Stimulated activated CD4-positive, alpha-beta T cell treated with anti-CD3 and anti-CD28 coated beads, Interleukin-4, amount 100 ng/mL, for 24 hours (primary cell): ENCODE measurements around the gene SLC27A2.
A peak's percentile ranks its signal among the peaks of the same experiment; 100 is the strongest.
"Not testable (repeated sequence)": the region's sequence is repeated elsewhere in the genome, so short reads cannot be mapped to it uniquely, and the experiment has no call there.

Experiments used
- DNase-seq: peaks from one replicate; pipeline ENCODE4 v3.0.0-alpha.2; 2020

The SLC27A2 gene

DNA sequence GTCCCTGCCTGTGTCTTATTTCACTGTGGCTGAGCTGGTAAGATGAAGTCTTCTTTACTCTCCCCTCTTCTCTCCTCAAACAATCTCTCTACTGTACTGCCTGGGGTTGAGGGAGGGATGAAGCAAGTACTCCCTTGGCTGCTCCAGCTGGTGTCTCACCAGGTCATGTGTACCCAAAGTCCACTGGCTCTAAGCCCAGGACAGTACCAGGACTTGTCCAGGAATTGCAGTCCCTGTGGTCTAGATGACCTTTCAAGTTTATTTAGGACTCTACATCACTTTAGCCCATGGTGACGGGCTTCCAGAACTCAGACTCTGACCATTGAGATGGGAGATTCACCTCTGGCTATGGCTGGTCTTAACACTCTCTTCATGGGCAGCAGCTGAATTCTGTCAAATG, 17.5 kb upstream of the SLC27A2 start:
- no peak for DNase-seq

DNA sequence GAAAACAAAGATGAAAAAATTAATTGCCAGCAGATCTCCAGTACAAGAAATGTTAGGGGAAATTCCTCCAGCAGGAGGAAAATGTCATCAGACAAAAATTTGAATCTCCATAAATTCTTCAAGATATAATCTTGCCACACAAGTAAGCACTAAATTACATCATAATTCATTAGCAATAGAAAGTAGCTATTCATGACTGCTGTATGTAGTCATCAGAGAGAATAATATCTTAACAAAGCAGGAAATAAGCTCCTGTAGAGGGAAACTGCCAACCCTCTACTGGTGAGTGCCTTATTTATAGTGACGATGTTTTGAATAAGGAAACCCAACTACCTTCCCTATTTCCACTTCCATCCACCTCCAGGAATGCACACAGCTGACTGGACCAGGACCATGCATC, 15.8 kb upstream of the SLC27A2 start:
- no peak for DNase-seq

DNA sequence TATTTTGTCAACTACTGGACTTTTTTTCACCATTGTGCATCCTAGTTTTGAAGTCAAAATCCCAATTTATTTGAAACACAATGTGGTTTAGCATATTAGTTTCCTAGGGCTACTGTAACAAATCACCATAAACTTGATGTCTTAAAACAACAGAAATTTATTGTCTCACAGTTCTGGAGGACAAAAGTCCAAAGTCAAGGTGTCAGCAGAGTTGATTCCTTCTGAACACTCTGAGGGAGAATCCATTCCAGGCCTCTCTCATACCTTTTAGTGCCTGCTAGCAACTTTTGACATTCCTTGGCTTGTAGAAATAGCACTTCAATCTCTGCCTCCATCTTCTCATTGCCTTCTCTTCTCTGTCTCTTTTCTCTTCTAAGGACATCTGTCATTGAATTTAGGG, 14.9 kb upstream of the SLC27A2 start:
- DNase-seq = no peak

DNA sequence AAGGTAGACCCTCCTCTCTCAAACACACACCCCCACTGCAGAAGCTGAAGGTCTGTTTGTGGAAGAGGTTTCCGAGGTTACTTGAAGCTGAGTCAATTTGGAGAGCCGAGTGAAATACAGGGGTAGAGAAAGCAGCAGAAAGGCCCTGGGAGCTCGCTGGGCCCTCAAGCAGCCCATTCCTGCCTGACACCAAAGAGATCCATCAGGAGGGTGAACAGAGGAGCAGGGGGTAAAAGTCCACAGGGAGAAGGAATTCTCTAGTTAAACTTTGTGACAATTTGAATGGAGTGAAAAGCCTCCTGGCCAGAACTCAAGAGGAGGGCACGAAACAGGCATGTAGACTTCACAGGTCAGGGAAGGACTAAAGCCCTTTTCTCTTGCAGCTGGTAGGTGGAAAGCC, 13.6 kb upstream of the SLC27A2 start:
- no peak for DNase-seq

DNA sequence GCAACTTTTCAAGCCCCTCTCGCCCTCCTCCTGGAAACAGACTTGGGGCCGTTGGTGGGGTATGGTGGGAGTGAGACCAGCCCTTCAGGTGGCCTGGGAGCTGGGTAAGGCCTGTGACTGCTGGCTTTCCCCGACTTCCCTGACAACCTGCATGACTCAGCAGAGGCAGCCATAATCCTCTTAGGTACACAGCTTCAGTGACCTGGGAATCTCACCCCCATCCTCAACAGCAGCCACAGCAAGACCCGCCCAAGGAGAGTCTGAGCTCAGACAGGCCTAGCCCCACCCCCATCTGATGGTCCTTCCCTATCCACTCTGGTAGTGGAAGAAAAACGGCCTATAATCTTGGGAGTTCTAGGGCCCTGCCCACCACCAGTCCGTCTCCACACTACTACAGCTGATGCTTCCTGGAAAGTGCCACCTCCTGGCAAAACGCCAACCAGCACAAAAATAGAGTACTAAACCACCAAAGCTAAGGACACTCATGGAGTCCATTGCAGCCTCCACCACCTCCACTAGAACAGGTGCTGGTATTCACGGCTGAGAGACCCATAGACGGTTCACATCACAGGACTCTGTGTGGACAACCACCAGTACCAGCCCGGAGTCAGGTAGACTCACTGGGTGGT, 13.1 kb upstream of the SLC27A2 start:
- DNase-seq = no peak

DNA sequence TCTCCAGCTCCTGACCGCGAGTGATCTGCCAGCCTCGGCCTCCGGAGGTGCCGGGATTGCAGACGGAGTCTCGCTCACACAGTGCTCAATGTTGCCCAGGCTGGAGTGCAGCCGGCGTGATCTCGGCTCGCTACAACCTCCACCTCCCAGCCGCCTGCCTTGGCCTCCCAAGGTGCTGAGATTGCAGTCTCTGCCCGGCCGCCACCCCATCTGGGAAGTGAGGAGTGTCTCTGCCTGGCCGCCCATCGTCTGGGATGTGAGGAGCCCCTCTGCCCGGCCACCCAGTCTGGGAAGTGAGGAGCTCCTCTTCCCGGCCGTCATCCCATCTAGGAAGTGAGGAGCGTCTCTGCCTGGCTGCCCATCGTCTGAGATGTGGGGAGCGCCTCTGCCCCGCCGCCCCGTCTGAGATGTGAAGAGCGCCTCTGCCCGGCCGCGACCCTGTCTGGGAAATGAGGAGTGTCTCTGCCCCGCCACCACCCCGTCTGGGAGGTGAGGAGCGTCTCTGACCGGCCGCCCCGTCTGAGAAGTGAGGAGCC, 9.6 kb upstream of the SLC27A2 start:
- not testable (repeated sequence) for DNase-seq

DNA sequence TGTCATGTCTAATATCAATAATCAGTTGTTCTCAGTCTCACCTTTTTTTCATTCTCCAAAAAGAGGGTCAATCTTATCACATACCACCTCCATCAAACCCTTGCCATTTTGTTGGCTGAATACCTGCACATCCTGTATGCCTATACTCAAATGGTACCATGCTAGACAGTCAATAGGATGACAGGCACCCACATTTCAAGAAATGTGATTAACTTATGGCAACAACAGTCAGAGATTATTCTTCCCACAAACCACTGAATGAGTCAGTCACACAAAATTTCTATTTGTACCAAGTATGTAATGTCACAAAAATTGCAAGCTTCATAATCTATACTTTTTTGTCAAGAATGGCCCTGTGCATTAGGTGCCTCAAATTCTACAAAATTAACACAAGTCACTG, 5.1 kb upstream of the SLC27A2 start:
- DNase-seq = no peak

DNA sequence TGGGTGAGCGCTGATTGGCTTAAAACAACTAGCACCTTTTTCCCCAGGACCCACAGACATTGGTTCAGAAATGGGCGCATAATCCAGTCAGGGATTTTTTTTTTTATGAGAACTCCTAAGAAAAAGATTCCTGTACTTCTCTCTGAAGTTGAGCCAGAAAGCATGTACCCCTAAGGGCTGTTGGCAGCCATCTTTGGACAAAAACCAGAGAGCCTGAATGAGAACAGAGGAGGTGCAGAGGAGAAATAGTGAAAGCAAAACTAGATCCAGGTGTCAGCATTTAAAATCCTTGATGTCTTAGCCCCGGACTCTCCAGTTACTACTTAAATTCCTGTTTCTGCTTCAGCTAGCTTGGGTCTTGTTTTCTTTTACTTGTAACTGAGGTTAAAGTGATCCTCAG, 1.9 kb upstream of the SLC27A2 start:
- DNase-seq = no peak

DNA sequence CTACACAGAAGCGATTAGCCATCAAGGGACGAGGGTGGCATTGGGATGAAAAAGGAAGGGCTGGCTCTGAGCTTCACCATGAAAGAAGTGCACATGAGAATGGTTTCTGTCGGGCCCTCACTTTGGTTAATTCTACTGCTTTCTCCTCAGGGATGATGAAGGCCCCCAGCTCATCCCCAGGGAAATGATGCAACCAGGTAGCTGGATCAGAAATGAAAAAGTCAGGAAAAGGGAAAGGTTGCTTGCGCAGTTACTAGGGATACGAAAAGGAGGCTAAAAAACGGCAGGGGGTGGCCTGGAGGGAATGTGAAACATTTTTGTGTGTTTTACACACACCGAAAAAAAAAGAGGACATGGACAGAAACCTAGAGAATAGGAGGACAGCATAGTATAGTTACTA, 1.4 kb upstream of the SLC27A2 start:
- no peak for DNase-seq

DNA sequence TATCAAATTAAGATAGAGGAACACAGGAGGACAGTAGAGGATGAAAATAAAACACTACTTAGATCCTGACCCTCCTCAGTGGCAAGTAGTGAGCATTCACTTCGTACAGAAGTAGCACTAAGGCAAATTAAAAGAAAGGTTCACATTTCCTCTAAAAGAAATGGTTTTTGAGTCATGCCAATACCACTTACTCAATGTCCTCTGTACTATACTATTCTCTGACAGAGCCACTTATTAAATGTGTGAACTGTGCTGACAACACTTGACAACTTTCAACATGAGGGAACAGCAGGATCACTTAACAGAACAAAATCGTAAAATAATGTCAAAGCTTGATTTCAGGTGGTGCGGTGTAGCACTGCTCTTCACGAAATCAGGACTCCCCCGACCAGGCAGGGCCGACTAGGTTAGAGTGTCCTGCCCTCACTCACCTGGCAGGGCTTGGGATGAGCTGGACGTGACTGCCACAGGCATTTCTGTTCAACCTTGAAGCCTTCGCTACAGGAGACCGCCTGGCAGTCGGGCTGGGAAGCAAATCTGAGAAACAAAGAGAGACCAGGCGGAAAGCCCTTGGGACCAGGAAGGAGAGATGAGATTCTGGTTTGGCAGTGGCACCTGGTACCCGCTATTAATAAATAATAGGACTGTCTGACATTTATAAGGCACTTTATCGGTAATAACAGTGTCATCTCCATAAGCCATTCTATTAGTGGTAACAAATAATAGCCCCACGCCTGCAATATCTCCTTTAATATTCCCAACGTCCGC, 611 bp upstream of the SLC27A2 start:
- no peak for DNase-seq

DNA sequence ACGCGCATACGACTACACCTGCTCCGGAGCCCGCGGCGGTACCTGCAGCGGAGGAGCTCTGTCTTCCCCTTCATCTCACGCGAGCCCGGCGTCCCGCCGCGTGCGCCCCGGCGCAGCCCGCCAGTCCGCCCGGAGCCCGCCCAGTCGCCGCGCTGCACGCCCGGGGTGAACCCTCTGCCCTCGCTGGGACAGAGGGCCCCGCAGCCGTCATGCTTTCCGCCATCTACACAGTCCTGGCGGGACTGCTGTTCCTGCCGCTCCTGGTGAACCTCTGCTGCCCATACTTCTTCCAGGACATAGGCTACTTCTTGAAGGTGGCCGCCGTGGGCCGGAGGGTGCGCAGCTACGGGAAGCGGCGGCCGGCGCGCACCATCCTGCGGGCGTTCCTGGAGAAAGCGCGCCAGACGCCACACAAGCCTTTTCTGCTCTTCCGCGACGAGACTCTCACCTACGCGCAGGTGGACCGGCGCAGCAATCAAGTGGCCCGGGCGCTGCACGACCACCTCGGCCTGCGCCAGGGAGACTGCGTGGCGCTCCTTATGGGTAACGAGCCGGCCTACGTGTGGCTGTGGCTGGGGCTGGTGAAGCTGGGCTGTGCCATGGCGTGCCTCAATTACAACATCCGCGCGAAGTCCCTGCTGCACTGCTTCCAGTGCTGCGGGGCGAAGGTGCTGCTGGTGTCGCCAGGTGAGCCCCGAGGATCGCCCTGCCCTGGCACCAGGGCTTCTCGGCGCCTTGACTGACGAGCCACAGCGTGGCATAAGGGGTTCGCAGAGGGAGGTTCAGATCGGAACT, 420 bp downstream of the SLC27A2 start:
- peak; percentile 25 for DNase-seq

DNA sequence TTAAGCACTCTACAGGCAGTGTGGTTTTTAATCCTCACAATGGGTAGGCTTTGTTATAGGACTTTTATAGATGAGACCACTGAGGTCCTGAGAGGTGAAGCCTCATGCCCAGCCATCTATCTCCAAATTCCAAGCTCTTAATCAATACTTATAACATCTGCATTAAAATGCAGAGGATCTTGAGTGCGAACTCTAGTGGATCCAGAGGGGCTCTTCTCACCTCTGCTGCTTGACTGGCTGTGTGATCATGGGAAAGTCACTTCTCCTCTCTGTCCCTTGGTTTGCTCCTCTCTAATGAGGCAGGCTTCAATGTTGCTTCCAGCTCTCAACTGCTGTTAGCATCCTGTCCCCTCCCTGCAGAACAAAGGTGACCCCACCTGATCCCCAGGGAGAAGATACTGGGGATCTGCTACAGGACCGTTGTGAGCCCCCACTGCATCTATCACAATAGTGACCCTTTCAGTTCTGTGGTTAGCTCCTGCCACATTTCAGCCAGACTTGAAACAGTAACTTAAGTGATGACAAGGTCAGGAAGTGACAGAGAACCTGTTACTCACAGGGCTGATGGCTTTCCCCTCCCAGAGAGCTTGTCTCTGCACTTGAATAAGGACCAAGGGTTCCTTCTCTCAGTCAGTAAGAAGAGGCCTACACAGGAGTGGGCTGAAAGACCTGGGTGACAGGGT, 1.3 kb downstream of the SLC27A2 start:
- peak; percentile 26 for DNase-seq

DNA sequence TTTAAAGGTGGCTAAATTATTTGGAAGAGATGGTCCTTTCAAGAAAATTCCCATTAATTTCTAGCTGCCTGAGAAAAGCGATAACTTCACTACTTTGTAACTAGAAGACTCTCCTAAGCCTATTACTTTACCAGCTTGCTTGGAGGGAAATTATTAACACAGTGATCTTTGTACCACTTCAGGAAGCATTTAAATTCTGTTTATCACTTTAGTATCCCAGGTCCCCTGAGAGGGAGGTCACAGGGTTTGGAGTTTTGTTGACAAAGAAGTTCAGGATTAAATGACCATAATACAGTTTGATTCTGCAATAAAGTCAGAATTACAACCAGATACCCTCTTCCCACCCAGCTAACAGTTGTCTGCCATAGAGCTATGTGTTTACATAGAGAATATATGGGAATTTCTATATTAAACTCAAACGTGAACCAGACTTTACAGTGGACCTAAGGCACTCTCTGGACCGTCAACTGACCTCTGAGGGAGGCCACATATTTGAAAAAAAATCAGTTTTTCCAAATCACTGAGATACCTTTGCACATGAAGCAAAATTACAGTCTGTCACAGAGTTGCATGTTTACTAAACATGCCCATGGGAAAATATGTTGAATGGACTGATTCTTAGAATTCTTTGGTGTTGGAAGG, 3.0 kb downstream of the SLC27A2 start:
- no peak for DNase-seq

DNA sequence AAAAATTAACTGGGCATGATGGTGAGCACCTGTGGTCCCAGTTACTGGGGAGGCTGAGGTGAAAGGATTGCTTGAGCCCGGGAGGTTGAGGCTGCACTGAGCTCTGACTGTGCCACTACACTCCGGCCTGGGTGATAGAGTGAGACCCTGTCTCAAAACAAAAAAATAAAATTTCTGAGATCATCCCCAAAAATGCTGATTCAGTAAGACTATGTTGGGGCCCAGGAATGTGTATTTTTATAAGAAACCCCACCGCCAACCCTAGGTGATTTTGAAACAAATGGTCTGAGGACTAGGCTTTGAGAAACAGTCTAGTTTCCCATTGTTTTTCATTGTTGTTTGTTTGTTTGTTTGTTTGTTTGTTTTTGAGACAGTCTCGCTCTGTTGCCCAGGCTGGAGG, 4.1 kb downstream of the SLC27A2 start:
- DNase-seq = no peak

DNA sequence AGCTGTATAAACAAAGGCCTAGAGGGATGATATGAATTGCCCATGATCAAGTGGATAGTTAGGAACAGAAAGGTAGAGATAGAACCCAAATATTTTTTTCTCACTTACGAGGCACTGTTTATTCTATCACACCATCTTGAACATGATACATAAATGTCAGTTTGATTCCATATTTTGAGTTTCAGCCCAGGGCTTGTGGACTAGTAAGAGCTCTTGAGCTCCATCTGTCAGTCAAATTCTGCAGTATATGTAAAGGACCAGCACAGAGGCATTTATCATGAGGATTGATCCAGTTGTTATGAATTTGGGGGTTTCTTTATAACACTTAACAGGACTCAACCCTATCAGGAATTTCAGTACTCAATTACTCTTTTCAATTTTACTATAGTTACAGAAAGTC, 4.8 kb downstream of the SLC27A2 start:
- DNase-seq = no peak

DNA sequence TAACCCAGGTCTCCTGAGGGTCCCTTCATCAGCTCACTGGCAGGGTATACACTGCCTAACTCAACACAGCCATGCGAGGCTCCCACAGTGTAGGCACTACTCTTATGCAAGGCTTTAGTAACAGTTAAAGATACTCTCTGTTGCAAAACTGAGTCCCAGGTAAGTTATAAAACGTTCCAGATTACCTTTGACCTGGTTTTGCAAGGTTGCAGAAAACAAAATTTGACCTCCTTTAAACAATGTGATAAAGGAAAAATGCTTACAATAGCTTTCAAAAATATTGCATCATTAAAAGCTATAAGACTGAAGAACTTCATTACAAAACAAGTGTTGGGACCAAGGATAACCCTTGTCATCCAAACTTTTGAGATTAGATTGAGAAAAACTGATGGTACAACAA, 5.5 kb downstream of the SLC27A2 start:
- no peak for DNase-seq

DNA sequence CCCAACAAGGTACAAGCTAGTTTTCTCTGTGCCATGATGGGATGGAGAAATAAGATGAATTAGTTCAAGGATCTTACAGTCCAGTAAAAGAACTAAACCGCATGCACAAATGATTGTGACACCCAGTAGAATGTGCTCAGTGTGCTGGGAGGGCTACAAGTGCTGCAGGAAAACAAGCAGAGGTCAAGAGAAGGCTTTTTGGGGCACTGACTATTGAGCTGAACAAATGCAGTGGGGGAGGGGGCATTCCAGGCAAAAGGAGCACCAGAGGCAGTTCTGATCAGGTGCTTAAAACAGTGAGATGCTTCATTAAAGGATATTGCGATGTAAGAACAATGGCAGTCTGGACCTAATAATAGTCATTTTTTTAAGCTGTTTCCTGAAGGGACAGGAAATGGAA, 6.0 kb downstream of the SLC27A2 start:
- no peak for DNase-seq

DNA sequence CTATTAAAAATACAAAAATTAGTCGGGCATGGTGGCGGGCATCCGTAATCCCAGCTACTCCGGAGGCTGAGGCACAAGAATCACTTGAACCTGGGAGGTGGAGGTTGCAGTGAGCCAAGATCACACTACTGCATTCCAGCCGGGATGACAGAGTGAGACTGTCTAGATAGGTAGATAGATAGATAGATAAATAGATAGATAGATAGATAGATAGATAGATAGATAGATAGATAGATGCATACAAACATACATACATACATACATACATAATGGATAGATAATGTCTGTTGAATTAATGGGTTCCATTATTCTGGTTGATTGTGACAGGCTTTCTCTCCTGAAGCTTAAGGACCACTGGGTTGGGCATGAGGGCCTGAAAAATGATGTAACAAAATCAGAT, 6.8 kb downstream of the SLC27A2 start:
- DNase-seq = not testable (repeated sequence)

DNA sequence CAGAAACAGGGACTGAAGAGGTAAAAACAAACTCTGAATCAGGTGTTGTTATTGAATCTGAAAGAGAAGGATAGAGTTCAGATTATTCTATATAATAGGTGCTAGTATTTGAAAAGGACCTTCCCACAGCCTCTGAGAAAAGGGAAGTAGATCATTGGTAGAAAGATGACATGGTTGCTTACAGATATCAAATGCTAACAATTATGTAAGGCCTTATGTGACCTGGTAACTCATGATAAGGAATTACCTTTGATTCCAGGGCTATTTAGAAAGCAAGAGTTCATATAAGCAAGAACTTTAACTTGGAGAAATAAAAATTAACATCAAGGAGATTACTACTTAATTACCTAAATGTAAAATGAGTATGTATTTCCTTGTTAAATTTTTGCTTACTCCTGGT, 7.6 kb downstream of the SLC27A2 start:
- DNase-seq = no peak

DNA sequence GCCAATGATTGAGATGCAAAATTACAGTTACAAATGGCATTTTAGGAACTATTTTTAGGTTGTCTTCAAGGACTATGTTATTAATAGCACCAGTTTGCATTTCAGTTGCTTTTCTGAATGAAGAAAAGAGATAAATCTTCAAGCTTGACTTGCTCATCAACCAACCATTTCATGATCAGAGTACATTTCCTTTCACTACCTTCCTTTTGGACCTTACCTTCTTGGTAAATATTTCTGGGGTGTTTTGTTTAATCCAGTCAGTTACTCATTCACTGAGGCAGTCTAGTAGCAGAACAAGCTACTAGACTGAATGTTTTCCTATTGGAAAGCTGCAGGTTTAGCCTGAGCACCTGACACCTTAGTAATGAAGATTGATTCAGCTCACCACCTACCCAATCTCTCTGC, 8.2 kb downstream of the SLC27A2 start:
- no peak for DNase-seq

DNA sequence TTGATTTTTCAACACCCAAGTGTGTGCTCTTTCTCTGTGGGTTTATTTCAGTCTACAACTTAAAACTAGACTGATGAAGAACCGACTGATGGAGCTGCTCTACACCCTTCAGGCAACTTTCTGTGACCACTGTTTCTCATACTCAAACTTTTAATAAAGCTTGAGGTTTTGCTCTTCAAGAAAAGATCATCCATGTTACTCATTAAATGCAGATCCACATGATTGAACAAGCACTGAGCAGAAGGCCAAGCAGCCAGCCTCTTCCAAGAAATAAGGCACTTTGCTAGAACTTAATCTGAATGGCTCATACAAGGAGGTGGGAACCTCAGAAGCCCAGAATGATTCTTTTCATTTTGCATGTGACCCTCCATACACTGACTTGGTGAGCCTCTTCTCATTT, 8.7 kb downstream of the SLC27A2 start:
- DNase-seq = no peak

DNA sequence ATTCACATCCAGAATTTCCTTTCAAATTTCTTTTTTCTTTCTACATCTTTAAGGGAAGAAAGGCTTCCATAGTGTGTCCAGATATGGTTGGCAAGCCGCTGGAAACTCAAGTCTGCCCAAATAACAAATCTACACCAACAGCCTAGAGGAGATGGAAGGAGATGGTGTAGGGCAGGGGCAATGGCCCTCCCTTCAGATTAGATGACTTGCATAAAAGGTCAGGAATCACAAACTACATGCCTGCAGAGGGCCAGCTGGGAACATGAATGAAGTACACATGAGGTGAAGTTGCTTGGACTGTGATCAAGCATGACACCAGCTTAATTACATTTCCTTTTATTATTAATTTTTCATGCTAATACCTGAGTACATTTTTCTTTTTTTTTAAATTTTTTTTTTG, 10.2 kb downstream of the SLC27A2 start:
- DNase-seq = no peak
